ES-I3 (cell line): Measurements from ENCODE around the gene RBPJ.

Experiments
- H3K36me3 ChIP-seq: 2 replicates; pipeline ENCODE4 v1.6.1; 2013; ENCODE audit warnings: mild to moderate bottlenecking, low read length, control low read depth, moderate library complexity; ENCODE audit not compliant: insufficient read depth
- H3K4me1 ChIP-seq: 2 replicates; pipeline ENCODE4 v1.6.1; 2013; ENCODE audit warnings: mild to moderate bottlenecking, control low read depth, low read length; ENCODE audit not compliant: insufficient read depth
- H3K9ac ChIP-seq: 2 replicates; pipeline ENCODE4 v1.6.1; 2013; ENCODE audit warnings: low read depth, mild to moderate bottlenecking, low read length, moderate library complexity
- H3K9me3 ChIP-seq: 2 replicates; pipeline ENCODE4 v1.6.1; 2013; ENCODE audit warnings: mild to moderate bottlenecking, low read length, moderate library complexity; ENCODE audit not compliant: control insufficient read depth, insufficient read depth

RBPJ gene

DNA sequence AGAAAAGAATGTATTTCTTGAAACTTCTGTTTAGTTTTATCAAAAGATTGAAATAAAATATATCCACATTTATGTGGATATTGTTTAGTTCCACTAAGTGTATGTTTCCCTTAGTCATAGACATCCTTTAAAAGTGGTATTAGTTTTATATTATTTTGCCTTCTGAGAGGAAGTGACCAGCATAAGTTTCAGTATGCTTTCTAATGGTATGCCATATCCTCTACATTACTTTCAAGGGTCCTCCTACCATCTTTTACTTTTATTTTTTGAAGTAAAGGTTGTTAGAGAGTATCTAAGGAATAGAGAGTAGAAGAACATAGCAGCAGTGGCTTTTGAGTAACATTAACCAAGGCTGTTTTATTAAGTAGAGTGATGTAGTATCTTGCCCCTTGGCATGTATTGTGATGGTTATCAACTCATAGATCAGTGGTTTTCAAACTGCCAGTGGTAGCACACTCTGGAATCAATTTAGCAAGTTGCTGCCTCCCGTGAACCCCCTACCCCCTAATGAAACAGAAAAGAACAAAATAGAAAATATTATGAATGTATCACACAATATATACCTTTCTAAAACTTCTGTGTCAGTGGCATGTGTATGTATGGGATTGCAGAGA, 44.8 kb downstream of the RBPJ start:
- Histone ChIP-seq H3K36me3 (no peaks in the 10 kb centered on the region; the same call in 1 of the 2 replicates), H3K9me3 (no peaks in the 10 kb centered on the region), H3K9ac (no peak overlapping the region), H3K4me1 (peaks cover 23% of the 10 kb centered on the region; the same call in 1 of the 2 replicates)

GRCh38 chr4:26367811-26368210, 47.0 kb downstream of the RBPJ start:
- H3K36me3 ChIP-seq: no peaks in the 10 kb centered on the region; the same call in 1 of the 2 replicates
- H3K9me3 ChIP-seq: no peaks in the 10 kb centered on the region
- peaks cover 32% of the 10 kb centered on the region; the same call in 1 of the 2 replicates for H3K4me1 ChIP-seq
- no peak overlapping the region for H3K9ac ChIP-seq

DNA sequence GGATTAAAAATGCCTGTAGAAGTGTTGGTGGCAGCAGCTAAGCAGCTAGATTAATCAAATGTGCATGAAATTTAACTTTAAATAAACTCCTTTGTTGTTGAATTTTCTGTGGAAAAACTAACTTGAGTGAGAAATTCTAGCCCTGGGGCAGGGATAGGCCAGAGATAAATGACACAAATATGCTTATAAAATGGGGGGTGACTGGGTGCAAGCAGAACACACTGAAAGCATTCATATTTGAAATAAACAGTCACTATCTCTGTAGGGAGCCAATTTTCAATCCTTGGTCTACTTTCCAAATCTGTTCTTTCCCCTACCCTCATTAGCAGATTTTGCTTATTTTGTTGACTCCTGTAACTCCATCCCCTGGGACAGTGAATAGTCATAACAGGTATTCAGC, 47.9 kb downstream of the RBPJ start:
- no peaks in the 10 kb centered on the region; the same call in 1 of the 2 replicates for H3K36me3 ChIP-seq
- H3K9ac ChIP-seq: no peak overlapping the region
- peaks cover 34% of the 10 kb centered on the region; the same call in 1 of the 2 replicates for H3K4me1 ChIP-seq
- no peaks in the 10 kb centered on the region for H3K9me3 ChIP-seq

GRCh38 chr4:26369132-26369531, 48.3 kb downstream of the RBPJ start:
- Histone ChIP-seq H3K4me1 (peaks cover 34% of the 10 kb centered on the region; the same call in 1 of the 2 replicates), H3K9me3 (no peaks in the 10 kb centered on the region), H3K9ac (no peak overlapping the region), H3K36me3 (no peaks in the 10 kb centered on the region; the same call in 1 of the 2 replicates)

GRCh38 chr4:26369581-26369980, 48.8 kb downstream of the RBPJ start:
- H3K4me1 ChIP-seq: peaks cover 34% of the 10 kb centered on the region; the same call in 1 of the 2 replicates
- no peak overlapping the region for H3K9ac ChIP-seq
- no peaks in the 10 kb centered on the region for H3K9me3 ChIP-seq
- H3K36me3 ChIP-seq: no peaks in the 10 kb centered on the region; the same call in 1 of the 2 replicates

DNA sequence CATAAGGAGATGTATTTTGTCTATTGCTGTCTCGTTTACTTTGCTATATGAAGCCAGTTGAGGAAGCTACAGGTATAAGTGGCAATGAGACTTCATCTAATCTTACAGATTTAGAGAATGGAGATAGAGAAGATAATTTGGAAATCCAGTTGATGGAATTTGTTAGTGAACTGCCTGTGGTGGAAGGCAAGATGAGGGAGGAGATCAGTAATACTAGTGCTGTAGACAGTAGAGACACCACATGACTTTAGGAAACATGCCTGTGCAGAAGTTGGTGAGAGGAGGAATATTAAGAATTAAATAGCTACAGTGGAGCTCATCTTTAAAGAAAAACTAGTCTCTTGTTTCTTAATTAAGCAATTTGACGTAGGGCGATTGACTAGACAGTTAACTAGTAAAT, 51.3 kb downstream of the RBPJ start:
- Histone ChIP-seq H3K4me1 (peaks cover 34% of the 10 kb centered on the region; the same call in 1 of the 2 replicates), H3K36me3 (no peaks in the 10 kb centered on the region), H3K9ac (no peak overlapping the region)

DNA sequence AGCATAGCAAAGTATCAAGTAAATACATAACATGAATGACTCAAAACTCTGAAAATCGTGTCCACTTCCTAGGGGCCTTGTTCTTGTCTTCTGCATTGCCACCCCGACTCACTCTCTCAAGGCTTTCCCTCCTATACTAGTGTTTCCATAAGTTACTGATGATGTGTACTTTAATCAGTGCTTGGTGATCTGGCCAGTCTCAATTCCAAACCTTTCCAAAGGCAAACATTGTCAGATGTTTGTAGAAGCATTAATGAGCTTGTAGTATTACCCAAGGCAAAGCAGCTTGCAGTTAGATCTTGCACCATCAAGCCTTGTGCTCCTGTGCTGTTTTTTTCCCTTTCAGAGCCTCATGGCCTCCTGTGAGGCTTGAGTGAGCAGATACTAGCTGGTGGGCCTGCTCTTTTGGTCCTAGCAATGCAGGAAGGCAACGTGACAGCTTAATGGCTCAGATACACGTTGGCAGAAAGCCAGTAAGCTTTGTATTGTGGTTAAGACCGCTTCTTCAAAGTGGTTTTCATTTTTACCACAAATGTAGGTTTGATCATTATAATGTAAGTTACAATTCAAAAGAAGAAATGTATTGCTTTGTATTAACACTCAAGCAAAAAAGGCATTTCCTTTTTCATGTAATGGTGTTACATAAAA, 51.8 kb downstream of the RBPJ start:
- Histone ChIP-seq H3K36me3 (no peaks in the 10 kb centered on the region), H3K9ac (no peak overlapping the region), H3K4me1 (peaks cover 31% of the 10 kb centered on the region; the same call in 1 of the 2 replicates), H3K9me3 (no peaks in the 10 kb centered on the region)

More for the DNA sequence above, 51.3 kb downstream of the RBPJ start:
- no peaks in the 10 kb centered on the region for H3K9me3 ChIP-seq

DNA sequence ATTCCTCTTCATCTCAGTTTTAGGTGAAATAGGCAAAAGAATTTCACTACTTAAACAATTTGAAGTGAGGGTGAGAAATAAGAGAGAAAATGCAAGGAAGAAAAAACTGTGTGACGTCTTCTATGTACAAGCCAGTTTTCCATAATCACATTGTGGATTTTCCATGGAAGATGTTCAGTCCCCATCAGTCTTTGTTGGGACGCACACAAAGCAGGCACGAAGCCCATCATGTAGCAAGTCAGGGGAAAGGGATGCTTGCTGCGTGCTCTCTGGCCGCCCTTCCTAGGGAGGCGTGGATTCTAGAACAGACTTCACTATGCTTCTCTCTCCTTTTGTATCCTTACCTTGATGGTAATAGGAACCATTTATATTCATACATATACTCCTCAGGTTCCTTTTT, 54.7 kb downstream of the RBPJ start:
- Histone ChIP-seq H3K9me3 (no peaks in the 10 kb centered on the region), H3K36me3 (no peaks in the 10 kb centered on the region), H3K4me1 (peaks cover 11% of the 10 kb centered on the region; the same call in 1 of the 2 replicates), H3K9ac (no peak overlapping the region)

DNA sequence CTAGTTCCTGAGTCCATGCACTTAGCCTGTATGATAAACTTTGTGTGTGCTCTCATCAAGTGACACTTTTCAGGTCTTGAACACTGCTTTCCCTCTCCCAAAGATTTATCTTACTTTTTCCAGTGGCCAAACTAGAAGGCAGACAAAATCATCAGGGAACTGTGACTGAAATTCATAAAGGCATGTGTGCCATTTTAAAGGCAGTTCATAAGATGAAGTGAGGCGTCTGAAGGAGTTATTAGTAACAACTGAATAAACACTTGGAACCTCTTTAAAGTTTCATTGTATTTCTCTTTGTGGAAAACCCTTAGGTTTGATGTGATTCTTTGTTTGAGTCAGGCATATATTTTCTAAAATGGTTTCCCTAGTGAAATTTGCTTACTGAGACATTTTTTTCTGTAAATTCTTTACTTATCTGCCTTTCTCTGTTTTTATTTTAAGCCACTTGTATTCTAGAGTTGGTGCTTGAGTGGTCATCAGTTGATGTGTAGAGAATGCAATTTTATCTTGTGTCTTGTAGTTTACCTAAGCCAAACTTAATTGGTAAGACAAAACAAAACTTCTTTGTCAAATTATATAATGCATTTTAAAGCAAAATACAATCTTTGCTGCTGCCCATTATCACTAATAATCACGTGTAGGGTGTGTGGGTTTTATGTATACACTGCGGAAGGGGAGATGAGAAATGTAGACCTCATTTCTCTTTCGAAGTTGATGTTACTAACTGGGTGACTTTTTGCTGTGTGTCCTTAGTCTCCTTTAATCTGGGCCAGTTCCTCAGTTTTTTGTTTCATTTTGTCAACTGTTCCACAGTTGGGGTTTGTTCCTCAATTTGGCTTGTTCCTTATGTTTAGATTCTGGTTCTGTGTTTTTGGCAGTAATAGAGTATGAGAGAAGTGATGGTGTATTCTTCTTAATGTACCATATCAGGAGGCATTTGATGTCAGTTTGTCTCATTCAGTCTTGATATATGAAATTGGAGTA, 56.8 kb downstream of the RBPJ start:
- Histone ChIP-seq H3K9me3 (no peaks in the 10 kb centered on the region), H3K4me1 (peaks cover 3% of the 10 kb centered on the region; the same call in 1 of the 2 replicates), H3K9ac (no peak overlapping the region), H3K36me3 (no peaks in the 10 kb centered on the region)

DNA sequence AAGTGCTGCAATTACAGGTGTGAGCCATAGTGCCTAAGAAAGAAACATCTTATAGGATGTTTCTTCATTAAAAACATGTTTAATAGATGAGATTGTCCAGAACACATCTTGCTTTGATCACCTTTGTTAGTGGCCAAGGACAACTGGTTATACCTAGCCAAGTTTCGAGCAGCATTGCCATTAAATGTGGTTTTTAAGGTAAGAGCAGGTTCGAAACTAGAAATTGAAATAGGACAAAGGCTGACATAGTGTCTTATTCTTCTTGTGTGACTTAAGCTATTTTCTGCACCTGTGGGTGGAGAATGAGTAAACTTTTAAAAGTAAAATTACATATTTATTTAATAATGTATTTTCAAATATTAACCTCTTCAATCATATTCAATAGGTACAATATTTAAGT, 59.0 kb downstream of the RBPJ start:
- Histone ChIP-seq H3K9ac (no peak overlapping the region), H3K36me3 (no peaks in the 10 kb centered on the region), H3K9me3 (no peaks in the 10 kb centered on the region), H3K4me1 (no peaks in the 10 kb centered on the region)

DNA sequence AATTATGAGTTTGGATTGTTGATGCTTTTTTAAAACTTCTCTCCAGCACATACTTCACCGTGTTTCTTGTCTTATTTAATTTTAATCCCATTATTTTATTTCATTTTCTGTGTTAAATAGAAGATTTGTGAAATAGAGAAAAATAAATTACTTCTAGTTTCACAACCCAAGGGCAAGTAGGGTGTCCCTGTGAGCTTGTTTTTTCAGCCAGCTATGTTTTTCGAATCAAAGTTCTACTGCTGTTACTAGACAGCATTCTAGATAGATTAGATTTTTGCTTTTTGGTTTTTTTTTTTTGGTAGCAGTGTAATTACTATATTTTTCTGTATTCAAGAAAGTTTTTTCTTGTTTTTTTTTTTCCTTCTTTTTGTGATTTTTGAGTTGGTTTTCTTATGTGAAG, 59.9 kb downstream of the RBPJ start:
- Histone ChIP-seq H3K36me3 (no peaks in the 10 kb centered on the region), H3K9ac (no peak overlapping the region), H3K9me3 (no peaks in the 10 kb centered on the region), H3K4me1 (no peaks in the 10 kb centered on the region)

GRCh38 chr4:26384380-26385057, 63.7 kb downstream of the RBPJ start:
- H3K9me3 ChIP-seq: 0 out of 2 replicates have a peak, but pooled peaks cover 3% of the 10 kb centered on the region
- peaks cover 3% of the 10 kb centered on the region; the same call in 1 of the 2 replicates for H3K36me3 ChIP-seq
- H3K4me1 ChIP-seq: no peaks in the 10 kb centered on the region
- no peak overlapping the region for H3K9ac ChIP-seq

GRCh38 chr4:26385690-26386089, 64.9 kb downstream of the RBPJ start:
- Histone ChIP-seq H3K9me3 (0 out of 2 replicates have a peak, but pooled peaks cover 3% of the 10 kb centered on the region), H3K4me1 (no peaks in the 10 kb centered on the region), H3K36me3 (peaks cover 3% of the 10 kb centered on the region; the same call in 1 of the 2 replicates), H3K9ac (no peak overlapping the region)
